Anterior cingulate cortex (tissue), 58 donors: Measurements from ENCODE around the gene STPG2.

ENCODE experiments used
- DNase-seq, 58 donors: peaks; one replicate each; lab custom pipeline; 2025; lab: John Stamatoyannopoulos, UW

The STPG2 gene

DNA sequence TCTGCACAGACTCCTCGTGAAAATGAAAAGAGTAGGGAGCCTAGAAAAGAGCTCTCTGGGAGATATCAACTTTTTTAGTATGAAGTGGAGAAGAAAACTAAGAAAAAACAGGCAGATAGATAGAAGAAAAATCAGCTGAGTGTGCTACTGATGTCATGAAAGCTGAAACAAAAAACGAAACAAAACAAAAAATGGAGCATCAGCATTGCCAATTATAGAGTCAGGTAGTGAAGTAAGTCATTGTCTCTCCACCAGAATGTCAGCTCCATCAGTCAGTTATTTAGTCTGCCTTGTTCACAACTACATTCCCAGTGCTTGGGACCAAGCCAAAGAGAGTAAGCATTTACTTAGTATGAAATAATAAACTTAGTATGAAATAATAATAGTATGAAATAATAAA is 595.1 kb downstream of the STPG2 start:
- DNase-seq, result no peak

GRCh38 chr4:97531351-97531750 is 611.9 kb downstream of the STPG2 start:
- DNase-seq, result no peak

DNA sequence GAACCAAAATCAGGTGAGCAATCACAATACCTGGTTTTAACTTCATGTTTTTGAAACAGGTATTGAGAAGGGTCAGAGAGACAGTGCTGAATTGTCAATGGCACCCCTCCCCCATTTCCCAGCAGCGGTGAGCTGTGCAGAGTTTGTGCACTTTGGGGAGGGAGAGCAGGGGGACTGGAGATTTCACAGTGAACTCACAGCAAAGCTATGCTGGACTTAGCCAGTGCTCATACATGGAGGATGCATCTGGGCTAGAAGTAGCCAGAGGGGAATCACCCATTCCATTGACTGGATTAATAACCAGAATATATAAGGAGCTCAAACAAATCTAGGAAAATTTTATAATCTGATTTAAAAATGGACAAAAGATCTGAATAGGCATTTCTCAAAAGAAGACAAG is 612.6 kb downstream of the STPG2 start:
- DNase-seq, result no peak

DNA sequence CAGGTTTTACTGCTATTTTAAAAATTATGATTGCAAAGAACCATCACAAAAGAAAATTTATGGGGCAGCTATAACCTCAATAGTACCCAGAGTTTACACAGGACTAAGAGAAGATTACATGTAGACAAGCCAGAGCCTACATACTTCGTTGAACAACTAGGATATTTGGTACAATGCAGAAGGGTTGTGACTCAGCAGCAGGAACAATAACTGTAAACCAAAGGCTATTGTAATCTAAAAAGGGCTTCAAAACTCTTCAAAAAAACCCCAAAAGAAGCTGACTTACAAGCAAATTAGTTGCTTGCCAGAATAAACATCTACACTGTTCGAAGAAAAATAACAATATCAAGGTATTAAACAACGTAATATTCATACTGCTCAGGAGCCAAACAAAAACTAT is 618.0 kb downstream of the STPG2 start:
- DNase-seq, result no peak

DNA sequence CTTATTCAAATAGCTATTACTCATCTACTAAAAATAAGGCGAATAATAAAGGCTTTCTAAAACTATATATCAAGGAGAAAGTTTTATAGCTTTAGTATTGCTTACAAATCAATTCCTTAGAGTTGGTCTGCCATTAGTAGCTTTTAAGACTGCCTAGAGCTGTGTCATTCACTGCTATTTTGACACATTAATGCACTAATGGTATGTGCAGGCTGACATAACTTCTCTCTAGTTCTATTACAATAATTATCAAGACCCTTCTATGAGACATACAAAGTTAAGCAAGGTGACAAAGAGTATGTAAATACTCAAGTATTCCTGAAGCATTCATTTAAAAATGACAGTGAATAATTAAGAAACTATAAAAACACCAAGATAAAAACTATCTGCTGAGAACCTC is 625.3 kb downstream of the STPG2 start:
- no peak for DNase-seq

GRCh38 chr4:97513917-97514316 is 629.4 kb downstream of the STPG2 start:
- no peak for DNase-seq
